AG20443 (cell line): Measurements from ENCODE around the gene SDF2L1.
"Not testable (repeated sequence)": the region's sequence is repeated elsewhere in the genome, so short reads cannot be mapped to it uniquely, and the experiment has no call there.

Source experiments
- DNase-seq: peaks from one replicate; pipeline ENCODE4 v3.0.0; 2012; ENCODE audit warnings: low spot score, mixed read lengths

The SDF2L1 gene

GRCh38 chr22:21636629-21637218, 5.4 kb upstream of the SDF2L1 start:
- no peak for DNase-seq

- not testable (repeated sequence) for DNase-seq
Observed at GRCh38 chr22:21637450-21637849, 4.7 kb upstream of the SDF2L1 start.

DNA sequence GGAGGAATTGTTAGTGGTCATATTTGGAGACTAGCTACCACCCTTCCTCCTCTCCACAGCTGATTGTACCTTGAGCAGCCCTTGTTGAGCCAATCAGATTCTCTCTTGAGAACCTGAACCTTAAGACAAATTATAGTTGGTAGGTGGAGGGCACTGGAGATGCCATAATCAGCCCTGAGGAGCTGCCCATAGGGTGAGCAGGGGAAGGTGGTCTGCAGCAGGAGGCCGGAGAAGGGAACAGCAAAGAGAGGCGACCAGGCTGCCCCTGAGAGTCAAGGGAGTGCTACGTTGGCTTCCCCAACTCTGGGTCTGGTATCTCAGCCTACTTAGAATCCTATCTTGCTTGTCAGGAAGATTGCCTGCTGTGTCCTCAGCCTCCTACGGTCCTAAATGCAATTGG, 2.7 kb upstream of the SDF2L1 start:
- DNase-seq: no peak

DNA sequence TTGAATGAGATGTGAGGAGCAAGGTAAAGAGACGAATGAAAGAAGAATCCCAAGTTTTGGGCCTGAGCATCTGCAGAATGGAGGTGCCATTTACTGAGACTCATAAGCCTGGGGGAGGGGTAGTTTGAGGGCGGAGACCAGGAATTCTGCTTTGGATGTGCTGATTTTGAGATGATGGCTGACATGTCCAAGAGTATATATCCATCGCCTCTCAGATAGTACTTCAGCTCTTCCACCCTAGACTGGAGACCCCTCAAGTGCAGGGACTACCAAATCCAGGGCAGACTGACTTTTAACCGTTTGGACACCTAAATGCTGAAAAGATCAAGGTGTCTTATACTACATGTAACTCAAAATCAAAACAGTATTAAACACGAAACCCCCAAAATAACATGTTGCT, 1.3 kb upstream of the SDF2L1 start:
- no peak for DNase-seq

DNA sequence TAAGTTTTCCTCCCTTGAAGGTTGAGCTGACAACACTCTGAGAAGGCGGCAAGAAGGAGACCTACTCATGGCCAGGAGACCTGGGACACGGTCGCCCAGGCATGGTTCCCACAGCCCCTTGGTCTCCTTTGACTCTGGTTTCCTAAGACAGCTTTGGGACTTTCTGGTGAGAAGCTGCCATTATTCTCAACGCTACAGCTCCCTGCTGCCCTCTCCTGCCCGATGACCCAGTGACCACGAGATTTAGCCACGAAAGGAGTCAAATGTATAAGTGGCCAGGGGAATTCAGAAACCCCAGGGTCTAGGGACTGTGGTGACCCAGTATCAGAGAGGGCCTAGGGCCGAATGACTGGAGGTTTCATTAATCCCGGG, 699 bp upstream of the SDF2L1 start:
- DNase-seq: peak; percentile 69

- peak; percentile 58 for DNase-seq
Observed at GRCh38 chr22:21642584-21643448, 714 bp downstream of the SDF2L1 start.

DNA sequence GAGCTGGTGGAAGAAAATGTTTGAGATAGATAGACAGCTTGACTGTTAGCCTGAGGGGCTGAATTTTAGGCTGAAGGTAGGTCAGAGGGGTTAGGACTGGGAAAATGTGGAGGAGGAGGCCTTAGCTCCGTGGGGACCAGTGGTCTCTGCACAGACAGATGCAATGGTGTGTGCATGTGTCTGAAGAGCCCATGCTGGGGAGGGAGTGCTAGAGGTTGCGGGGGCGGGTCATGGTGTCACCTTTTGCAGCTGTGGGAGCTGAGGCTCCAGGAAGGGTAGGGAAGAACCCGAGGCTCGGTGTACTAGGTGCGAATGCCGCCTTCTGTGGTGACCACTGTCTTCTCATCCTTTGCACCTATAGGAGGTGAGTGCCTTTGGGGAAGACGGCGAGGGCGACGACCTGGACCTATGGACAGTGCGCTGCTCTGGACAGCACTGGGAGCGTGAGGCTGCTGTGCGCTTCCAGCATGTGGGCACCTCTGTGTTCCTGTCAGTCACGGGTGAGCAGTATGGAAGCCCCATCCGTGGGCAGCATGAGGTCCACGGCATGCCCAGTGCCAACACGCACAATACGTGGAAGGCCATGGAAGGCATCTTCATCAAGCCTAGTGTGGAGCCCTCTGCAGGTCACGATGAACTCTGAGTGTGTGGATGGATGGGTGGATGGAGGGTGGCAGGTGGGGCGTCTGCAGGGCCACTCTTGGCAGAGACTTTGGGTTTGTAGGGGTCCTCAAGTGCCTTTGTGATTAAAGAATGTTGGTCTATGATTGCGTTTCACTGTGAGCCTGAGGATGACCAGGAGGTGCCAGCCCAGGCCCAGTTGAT, 1.6 kb downstream of the SDF2L1 start:
- DNase-seq: no peak

- not testable (repeated sequence) for DNase-seq
Observed at GRCh38 chr22:21645513-21645912, 3.4 kb downstream of the SDF2L1 start.

GRCh38 chr22:21646608-21647590, 4.8 kb downstream of the SDF2L1 start:
- peak; percentile 82 for DNase-seq

- DNase-seq: no peak
Observed at GRCh38 chr22:21650280-21650679, 8.2 kb downstream of the SDF2L1 start.

- DNase-seq: no peak
Observed at GRCh38 chr22:21650823-21651520, 8.9 kb downstream of the SDF2L1 start.

DNA sequence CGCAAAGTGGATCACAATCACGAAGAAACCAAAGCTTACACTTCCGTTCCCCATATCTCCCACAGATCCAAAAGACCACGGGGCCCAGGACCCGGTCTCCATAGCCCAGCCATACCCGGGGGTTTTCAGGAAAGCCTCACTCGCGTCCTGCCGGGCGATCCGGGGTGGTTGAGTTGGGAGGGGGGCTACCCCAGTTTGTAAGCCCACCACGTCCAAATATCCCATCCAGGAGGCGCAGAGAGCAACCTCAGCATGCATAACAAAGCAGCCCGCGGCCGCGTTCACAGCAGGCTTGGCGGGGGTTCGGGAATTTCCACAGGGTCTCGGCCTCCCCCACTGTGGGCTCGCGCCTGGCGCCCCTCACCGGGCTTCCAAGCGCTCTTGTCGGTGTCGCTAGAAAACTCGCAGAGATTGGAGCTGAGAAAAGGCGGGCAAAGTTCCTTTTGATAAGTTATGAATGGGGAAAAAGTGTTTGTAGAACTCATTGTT, 9.5 kb downstream of the SDF2L1 start:
- DNase-seq: peak; percentile 28

DNA sequence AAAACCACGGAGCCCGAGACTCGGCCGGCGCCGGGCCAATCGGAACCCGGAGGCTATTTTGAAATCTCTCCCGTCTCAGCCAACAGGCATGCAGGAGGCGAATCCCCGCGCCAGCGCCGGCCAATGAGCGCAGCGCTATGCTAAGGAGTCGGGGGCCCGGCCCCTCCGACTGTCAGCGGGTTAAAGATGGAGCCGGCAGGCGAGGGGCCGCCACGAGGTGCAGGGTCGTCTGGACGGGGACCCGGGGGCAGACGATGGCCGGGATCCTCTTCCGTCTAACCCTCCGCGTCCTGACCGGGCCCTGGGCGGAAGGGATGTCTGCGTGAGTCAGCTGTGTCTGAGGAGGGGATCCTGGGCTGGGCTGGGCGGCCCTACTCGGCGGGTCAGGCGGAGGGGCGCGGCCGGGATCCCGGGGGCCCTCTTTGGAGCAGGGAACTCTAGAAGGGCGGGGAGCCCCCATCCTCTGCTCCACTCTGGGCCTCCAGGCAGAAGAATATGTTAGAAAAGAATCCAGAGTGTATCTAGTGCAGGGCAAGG, 10.0 kb downstream of the SDF2L1 start:
- peak; percentile 94 for DNase-seq

GRCh38 chr22:21652547-21653545, 10.7 kb downstream of the SDF2L1 start:
- no peak for DNase-seq

DNA sequence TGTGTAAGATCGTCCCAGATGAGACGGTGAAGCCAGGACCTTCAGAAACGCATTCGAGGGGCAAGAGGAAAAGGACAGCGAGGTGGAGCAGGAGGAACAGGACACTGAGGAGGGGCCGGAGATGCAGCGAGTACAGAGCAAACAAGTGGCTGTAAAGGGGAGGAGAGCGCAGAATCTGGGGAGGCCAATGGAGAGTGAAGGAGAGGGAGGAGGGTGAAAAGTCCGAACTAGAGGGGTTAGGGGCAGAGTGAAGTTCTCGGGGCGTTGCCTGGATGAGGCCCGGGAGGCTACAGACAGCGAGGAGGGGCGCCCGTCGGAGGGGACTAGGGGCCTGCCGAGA, 14.9 kb downstream of the SDF2L1 start:
- DNase-seq: no peak

DNA sequence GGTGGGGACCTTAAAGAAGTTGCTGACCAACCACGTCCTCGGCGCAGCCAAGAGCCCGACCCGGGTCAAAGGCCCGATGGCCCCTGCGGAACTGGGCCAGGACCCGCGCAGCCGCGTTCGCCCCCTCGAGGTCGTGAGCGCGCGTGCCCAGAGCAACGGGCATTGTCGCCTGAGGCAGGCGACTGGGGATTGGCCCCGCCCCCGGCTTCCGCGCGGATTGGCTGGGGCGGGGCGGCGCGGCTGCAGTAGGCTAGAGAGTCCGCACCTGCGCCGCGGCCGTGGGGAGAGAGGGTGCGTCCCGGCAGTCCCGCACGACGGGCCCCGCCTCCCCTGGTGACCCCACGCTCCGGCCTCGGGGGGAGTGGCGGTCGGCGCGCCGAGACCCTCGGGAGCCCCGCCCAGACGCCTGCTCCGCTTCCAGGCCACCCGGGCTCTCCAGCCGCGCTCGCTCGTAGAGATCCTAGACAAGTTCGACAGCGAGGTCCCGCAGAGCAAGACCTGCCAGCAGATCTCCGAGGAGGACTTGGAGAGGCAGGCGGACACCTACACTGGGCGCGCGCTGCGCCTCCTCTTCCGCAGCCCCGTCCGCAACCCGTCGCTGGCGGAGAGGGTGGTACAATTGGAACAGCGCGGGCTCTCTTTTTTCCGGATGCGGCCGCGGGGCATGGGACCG, 15.4 kb downstream of the SDF2L1 start:
- DNase-seq: peak; percentile 89

DNA sequence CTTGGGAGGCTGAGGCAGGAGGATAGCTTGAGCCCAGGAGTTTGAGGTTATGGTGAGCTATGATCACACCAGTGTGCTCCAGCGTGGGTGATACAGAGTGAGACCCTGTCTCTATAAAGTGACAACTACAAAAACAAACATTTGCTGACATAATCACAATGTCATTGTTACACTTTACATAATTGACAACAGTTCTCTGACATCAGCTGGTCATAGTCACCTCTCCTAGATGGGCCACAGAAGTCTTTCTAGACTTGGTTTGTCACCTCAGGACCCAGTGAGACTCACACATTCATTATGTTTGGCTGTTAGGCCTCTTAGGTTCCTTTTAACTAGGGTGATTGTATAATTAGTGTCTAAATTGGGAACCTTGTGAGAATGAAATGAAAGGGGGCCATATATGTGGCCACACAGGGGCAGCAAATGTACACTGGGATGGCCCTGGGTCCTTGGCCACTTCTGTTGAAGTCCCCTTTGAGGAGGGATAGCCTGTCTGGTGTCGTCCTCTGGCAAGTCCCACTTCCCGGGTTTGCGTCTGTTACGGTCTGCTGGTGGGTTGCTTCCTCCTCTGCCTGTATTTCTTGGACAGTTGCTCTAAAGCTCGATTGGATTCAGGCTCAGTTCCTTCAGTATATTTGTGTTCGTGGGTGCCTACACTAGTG, 17.9 kb downstream of the SDF2L1 start:
- no peak for DNase-seq

DNA sequence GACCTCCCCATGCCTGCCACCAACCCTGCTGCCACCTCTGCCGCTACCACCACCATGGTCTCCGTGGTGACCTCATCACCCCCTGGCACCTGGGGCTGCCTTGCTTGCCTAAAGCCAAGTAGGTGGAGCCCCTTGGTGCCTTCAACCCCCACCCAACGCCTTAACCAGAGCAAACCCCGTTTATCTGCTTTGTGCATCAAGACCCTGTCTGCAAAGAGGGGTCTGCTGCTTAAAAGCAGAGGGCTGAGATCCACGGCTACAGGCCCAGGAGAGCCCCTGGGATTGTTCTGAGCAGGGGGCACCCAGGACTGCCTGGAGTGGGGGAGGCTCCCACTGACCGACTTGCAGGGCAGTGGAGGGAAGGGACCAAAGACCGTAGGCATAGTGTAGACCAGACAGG, 18.8 kb downstream of the SDF2L1 start:
- DNase-seq: no peak
